ENCODE results near the gene RPS13. TPM values are rescaled to one million over a fixed set of nuclear protein-coding genes. Genes with fewer than 3 reads are reported as not detected.
A peak's percentile ranks its signal among the peaks of the same experiment; 100 is the strongest.
"Not testable (repeated sequence)": the region's sequence is repeated elsewhere in the genome, so short reads cannot be mapped to it uniquely, and the experiment has no call there.

The RPS13 gene
- total RNA-seq, result 1,648 TPM

DNA sequence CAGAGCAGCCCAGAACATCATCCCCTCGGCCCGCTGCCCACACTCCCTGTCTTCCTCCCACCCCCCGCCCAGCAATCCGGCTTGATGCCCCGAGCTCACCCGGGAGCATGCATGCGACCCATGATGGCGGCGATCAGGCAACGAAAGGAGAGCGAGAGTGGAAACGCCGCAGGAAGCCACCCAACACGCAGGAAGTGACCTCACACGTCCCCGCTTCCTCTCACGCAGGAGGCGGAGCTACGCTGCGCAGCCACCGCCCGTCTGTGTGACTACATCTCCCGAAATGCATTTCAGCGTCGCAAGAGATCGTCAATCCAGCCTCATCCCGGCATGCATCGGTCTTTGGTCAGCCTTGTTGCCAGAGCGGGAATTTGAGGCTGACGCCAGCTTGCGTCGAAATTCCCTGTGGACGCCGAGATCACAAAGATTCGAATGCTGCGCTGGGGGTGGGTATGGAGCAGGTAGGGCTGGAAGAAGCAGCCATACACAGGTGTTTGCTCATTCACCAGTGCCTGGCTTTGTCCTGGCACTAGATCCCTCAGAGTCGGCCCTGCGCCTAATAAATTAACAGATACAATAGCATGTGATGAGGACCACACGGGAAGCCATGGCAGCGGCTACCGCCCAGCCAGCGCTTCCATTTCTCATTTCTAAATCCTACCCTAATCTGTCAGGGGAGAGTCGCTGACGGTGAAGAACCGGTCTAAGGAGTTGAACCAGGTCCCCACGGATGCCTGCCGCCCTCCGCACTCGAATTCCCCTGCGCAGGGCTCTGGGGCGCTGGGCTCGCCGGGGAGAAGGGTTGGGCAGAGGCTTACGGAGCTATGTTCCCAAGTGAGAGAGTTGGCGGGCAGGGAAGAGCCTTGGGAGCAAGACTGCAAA, at the start of gene RPS13:
RPS13 (minus strand) TSS at position 148 of the 882 bp plus-strand sequence; CDS start at position 122, 26 bp downstream.
- DNase-seq (ENCODE audit: low spot score in 2 of 2) (peak; percentile 82 to 94), FAIRE-seq (peak; percentile 67)

DNA sequence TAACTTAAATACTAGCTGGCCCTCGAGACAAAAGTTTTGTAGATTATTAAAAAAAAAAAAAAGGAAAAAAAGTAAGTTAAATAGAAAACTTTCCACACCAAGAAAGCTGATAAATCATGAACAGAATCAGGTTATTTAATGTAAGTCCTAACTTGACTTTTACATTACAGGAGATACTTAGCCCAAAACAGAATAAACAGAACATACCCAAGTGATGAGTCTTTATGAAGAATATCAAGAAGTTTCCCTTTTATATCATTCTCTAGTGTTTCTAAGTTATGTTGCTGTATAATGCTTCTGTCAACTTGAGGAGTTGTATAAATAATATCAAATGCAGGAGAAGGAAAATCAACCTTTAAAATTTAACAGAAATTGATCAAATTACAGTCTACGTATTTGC, 44.5 kb upstream of the RPS13 start:
- DNase-seq (ENCODE audit: low spot score in 2 of 2), result no peak
- FAIRE-seq, result no peak

DNA sequence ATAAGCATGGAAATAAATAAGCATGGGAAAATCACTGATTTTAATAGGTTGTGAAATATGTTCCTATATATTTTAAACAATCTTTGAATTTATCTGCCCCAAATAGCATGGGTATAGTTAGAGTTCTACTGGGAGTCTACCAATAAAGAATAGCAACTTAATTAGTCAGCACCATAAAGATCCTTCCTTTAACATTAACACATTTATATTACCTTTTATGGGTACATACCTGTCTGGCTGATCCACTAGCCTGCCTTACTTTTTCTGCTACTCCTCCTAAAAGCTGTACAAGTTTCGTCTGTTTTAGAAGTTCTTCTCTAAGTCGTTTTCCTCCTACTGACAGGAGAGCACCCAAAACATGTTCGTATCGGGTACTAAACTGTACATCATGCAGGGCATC, 39.8 kb upstream of the RPS13 start:
- DNase-seq (ENCODE audit: low spot score in 2 of 2) (no peak), FAIRE-seq (no peak)

DNA sequence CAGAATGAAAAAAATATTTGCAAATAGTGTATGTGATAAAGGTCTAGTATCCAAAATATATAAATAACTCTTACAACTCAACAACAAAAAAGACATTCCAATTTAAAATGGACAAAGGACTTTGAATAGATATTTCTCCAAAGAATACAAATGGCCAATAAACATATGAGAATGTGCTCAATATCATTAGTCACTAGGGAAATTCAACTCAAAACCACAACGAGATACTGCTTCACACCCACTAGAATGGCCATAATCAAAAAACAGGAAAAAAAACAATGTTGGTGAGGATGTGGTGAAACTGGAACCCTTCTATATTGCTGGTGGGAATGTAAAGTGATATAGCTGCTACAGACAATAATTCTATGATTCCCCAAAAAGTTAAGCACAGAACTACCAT, 38.6 kb upstream of the RPS13 start:
- FAIRE-seq (no peak), DNase-seq (ENCODE audit: low spot score in 2 of 2) (no peak)

DNA sequence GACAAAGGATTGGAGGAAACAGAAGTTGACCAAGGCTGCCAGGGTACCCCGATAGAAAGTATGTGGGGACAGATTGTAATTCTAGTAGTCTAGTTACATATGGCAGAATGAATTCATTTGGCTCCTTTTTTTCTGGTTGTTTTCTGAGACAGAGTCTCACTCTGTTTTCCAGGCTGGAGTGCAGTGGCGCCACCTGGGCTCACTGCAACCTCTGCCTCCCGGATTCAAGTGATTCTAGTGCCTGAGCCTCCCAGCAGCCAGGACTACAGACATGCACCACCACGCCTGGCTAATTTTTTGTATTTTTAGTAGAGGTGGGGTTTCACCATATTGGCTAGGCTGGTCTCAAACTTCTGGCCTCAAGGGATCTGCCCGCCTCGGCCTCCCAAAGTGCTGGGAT, 30.3 kb upstream of the RPS13 start:
- not testable (repeated sequence) for DNase-seq (ENCODE audit: low spot score in 2 of 2); FAIRE-seq

DNA sequence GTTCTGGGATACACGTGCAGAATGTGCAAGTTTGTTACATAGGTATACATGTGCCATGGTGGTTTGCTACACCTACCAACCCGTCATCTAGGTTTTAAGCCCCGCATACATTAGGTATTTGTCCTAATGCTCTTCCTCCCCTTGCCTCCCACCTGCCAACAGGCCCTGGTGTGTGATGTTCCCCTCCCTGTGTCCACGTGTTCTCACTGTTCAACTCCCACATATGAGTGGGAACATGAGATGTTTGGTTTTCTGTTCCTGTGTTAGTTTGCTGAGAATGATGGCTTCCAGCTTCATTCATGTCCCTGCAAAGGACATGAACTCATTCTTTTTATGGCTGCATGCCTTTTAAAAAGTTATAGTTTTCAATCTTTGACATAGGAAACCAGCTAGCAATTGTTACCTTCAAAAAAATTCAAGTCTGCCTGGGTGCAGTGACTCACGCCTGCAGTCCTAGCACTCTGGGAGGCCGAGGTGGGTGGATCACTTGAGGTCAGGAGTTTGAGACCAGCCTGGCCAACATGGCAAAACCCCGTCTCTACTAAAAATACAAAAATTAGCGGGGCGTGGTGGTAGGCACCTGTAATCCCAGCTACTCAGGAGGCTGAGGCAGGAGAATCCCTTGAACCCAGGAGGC, 28.1 kb upstream of the RPS13 start:
- FAIRE-seq; DNase-seq (ENCODE audit: low spot score in 2 of 2): not testable (repeated sequence)

DNA sequence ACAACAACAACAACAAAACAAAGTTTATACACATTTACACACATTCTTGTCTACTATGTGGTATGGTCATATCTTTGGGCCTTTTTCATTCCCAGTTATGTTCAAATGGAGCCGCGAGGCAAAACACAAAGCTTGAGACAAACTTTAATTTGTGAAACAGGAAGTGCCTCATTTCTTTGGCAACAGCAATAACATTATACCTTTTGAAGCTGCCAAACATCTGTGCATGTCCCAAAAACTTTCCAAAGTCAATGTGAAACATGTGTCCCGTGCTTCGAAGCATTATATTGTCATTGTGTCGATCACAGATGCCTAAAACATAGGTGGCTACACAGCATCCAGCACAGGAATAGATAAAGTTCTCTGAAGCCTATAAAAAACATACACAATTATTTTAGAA, 25.0 kb upstream of the RPS13 start:
- DNase-seq (ENCODE audit: low spot score in 2 of 2) (no peak), FAIRE-seq (no peak)

DNA sequence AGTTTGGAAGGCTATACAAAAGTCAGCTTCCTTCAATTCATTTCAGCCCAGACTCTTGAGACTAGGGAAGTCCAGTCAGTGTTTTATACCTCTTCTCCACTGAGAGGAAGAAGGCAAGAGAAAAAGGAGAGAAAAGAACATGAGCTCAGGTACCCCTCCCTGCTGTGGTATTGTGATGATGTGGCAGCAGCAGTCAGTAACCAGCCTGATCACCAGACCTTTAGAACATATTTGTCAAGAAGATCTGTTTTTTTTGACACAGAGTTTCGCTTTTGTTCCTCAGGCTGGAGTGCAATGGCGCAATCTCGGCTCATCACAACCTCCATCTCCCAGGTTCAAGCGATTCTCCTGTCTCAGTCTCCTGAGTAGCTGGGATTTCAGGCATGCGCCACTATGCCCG, 21.2 kb upstream of the RPS13 start:
- FAIRE-seq (no peak), DNase-seq (ENCODE audit: low spot score in 2 of 2) (no peak)

DNA sequence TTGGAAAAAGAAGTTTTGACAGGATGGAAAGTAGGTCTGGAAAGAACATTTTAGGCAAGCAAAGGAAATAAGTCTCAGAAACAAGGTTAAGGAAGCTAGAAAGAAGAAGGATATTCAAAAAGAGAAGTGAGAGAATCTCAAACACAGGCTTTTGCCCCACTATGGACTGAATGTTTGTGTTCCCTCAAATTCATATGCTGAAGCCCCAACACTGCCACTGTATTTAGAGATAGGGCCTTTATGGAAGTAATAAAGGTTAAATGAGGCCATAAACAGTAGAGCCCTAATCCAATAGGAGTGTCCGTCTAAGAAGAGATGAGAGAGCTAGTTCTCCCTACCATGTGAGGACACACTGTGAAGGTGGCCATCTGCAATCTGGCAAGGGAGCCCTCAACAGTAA, 20.6 kb upstream of the RPS13 start:
- FAIRE-seq (no peak), DNase-seq (ENCODE audit: low spot score in 2 of 2) (no peak)

DNA sequence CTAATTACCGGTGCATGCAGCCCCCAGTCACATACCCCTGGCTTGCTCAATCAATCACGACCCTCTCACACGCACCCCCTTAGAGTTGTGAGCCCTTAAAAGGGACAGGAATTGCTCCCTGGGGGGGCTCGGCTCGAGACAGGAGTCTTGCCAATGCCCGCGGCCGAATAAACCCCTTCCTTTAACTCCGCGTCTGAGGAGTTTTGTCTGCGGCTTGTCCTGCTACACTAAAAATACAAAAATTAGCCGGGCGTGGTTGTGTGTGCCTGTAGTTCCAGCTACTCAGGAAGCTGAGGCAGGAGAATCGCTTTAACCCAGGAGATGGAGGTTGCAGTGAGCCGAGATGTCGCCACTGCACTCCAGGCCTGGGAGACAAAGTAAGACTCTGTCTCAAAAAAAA, 8.5 kb upstream of the RPS13 start:
- FAIRE-seq, result not testable (repeated sequence)

DNA sequence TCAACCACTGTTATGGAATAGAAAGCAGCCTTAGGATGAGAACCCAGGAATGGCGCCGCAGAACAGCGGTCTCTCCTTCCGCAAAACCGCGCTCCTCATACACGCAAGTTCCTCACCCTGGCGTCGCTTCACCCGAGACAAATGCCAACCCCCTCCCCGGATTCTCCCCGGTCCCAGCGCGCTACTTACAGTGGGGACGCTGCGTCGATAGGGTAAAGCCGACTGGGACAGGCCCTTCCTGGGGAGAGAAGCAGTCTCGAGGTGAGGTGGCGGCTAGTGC, 287 bp downstream of the RPS13 start:
- FAIRE-seq (no peak), DNase-seq (ENCODE audit: low spot score in 2 of 2) (no peak)

More for the DNA sequence above, 8.5 kb upstream of the RPS13 start:
- DNase-seq (ENCODE audit: low spot score in 2 of 2), result not testable (repeated sequence)

DNA sequence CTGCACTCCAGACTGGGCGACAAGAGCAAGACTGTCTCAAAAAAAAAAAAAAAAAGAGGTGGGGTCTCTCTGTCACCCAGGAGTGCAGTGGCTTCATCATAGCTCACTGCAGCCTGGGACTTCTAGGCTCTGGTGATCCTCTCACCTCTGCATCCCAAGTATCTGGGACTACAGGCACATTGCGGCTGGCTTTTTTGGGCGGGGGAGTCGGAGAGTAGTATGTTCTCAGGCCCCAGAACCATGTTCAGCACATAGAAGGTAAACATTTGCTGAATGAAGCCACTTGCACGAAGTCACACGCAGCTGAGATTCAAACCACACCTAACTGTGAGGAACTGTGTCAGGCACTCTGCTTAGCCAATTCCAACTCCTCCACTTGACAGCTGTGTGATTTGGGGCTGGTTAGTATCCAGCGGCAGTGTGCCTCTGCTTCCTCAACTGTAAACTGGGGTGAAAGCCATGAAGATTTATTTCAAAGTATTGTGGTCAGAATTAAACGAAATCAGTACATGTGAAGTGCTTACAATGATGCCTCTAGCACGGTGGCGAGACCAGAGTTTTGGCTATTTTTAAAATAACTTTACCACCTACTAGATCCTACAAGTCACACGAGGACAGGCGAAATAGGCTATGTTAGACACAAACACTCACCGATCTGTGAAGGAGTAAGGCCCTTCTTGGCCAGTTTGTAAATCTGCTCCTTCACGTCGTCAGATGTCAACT, 789 bp downstream of the RPS13 start:
- FAIRE-seq (no peak), DNase-seq (ENCODE audit: low spot score in 2 of 2) (no peak)

DNA sequence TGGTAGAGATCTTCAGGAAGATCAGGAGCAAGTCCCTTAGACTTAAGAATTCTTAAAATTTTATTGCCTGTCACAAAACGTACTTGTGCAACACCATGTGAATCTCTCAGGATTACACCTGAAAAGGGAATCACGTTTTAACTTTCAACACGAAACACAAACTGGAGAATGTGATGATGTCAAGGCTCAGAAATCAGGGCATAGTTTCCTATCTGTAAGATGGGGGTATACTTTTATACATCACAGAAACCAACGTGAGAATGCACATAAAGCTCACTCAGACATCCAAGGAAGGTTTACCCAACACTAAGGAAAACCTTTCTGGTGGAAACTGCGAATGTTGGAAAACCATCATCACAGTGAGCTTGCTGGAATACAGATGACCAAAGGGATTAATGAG, 2.0 kb downstream of the RPS13 start:
- DNase-seq (ENCODE audit: low spot score in 2 of 2), result no peak
- FAIRE-seq, result no peak

DNA sequence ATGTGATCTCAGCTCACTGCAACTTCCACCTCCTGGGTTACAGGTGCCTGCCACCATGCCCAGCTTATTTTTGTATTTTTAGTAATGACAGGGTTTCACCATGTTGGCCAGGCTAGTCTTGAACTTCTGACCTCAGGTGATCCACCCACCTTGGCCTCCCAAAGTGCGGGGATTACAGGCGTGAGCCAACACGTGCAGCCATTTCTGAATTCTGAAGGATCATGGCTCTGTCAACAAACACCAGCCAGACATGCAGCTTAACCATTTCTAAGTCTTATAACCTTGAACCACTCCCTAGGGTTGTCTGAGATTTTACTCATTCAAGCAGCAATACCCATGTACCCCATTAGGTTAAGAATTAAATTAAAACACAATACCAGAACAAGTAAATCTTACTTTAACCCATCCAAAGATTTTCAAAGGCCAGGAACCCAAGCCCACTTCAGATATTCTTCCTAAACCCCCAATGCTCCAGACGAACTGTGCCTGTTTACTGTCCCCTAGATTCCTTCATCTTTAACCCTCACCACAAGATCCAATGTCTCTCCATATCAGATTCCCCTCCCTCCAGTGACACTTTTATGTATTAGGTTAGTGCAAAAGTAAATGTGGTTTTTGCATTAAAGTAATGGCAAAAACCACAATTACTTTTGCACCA, 4.0 kb downstream of the RPS13 start:
- DNase-seq (ENCODE audit: low spot score in 2 of 2), result no peak
- FAIRE-seq, result no peak

DNA sequence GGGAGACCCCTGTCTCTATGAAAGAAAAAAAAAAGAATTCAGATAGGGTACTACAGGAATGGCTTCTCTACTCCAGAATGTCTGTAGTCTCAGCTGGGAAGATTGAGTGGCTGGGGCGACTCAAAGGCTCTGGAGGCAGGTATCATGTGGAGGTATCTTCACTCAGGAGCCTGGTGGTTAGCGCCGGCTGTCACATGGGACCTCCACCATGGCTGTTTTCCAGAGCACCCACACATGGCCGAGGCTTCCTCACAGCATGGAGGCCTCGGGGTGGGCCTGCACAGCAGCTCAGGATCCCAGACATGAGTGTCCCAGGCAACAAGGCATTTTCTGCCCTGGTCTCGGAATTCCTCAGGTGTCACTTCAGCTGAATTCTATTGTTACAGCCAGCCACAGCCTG, 10.1 kb downstream of the RPS13 start:
- no peak for FAIRE-seq
- no peak for DNase-seq (ENCODE audit: low spot score in 2 of 2)

DNA sequence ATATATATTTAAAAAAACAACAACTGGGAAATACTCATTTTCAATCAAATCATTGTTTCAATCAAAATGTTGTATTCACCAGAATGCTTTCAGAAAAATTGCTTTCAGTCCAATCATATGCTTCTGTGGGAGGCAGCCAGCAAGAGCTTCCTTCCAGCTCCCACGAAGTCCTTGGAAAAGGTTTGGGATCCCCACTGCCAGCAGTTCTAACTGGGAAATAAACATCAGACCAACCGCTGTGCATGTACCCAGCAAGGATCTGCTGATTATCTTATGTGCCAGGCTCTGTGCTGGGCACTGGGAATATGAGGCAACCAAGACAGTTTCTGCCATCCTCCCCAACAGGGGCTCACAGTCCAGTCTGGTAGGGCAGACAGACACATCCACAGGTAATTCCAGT, 10.8 kb downstream of the RPS13 start:
- FAIRE-seq (no peak), DNase-seq (ENCODE audit: low spot score in 2 of 2) (no peak)

DNA sequence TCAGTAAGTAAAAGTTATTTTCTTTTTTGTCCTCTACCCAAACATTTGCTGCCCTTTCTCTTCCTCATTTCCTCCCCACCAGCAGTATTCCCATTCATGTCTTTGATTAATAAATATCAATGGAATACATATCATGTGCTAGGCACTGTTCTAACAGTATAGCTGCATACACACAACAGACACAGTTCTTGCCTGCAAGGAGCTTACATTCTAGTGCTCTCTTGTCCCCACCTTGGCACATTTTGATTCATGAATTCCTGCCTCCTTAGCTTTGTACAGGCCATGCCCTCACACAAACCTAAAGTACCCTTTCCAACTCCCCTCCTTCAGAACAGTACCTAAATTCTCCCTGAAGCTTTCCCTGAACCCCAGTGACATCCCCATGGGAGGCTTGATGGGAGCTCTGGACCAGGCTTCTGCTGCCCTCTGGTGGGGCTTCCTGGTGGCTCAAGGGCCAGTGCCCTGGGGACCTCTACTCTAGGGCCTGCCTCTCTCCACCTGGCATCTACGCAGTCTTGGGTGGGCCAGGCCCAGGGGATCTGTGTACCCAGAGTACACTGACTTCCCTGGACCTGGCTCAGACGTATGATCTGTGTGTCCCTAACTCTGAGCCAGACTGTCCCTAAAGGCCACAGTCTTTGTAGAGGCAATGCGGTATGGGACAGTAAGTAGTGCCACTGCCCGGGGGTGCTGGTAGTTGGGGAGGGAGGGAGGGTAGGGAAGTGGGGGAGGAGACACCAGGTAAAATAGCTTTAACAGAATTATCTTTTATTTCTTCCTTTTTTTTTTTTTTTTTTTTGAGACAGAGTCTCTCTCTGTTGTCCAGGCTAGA, 14.1 kb downstream of the RPS13 start:
- FAIRE-seq (no peak), DNase-seq (ENCODE audit: low spot score in 2 of 2) (peak; percentile 32 to 35)

DNA sequence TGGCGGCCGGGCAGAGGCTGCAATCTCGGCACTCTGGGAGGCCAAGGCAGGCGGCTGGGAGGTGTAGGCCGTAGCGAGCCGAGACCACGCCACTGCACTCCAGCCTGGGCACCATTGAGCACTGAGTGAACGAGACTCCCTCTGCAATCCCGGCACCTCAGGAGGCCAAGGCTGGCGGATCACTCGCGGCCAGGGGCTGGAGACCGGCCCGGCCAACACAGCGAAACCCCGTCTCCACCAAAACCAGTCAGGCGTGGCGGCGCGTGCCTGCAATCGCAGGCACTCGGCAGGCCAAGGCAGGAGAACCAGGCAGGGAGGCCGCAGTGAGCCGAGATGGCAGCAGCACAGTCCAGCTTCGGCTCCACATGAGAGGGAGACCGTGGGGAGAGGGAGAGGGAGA, 26.3 kb downstream of the RPS13 start:
- not testable (repeated sequence) for FAIRE-seq; DNase-seq (ENCODE audit: low spot score in 2 of 2)

DNA sequence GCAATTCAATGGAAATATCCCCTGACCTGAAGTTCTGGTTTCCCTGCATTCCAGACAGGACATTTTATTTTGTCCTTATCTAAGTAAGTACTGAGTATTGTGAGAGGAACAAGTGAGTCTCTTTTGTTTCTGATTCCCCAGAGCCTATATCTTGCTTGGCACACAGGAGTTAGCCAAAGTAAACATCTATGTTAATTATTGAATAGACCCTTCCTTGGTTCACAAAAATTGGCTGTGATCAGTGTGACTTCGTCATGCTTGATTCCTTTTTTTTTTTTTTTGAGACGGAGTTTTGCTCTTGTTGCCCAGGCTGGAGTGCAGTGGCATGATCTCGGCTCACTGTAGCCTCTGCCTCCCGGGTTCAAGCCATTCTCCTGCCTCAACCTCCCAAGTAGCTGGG, 29.0 kb downstream of the RPS13 start:
- FAIRE-seq; DNase-seq (ENCODE audit: low spot score in 2 of 2): not testable (repeated sequence)

DNA sequence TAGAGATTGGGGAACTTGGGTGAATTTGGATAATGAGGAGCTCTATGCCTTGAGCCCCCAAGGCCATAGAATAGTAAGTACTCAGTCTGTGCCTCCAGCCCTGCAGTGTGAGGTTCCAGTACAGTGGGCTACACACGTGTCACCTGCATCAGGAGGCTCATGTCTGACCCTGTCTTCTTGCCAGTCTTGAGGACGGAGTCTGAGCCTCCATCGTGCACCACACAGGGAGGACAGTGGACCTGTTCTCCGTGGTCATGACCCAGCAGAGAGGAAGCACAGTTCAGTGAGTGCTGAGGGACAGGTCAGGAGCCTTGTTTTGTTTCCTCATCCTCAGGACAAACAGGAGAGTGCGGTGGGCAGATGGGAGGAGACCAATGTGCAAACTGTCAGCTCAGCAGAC, 30.8 kb downstream of the RPS13 start:
- no peak for DNase-seq (ENCODE audit: low spot score in 2 of 2)
- no peak for FAIRE-seq

Data from frontal cortex (tissue), 4 donors.